ENCODE data around the gene GAL3ST2. TPM values are rescaled to one million over a fixed set of nuclear protein-coding genes. Genes with fewer than 3 reads are reported as not detected.

The GAL3ST2 gene
- polyA plus RNA-seq, 1 of the 3 experiments (the other 2 are of a cell fraction) = 0.15 TPM

- Histone ChIP-seq H3K4me3 (ENCODE audit: low read depth in 2 of 2, low read length in 1 of 2) (peak overlapping the region in 1 of 2 experiments; percentile 35; a peak in 2 of 4 replicates), H3K27me3 (ENCODE audit: insufficient read depth) (no peaks in the 10 kb centered on the region), H3K9ac (no peak overlapping the region), H3K4me2 (peak overlapping the region; percentile 57; the same call in 1 of the 2 replicates), H3K79me2 (ENCODE audit: insufficient read depth) (no peaks in the 10 kb centered on the region), H3K9me3 (no peaks in the 10 kb centered on the region), H3F3A (replicated peaks; ENCODE audit: insufficient read depth) (no peaks in the 10 kb centered on the region), H4K20me1 (ENCODE audit: insufficient read depth) (no peaks in the 10 kb centered on the region), H3K9me2 (no peaks in the 10 kb centered on the region), H2AFZ (ENCODE audit: low read depth) (peak overlapping the region; percentile 41; the same call in 1 of the 2 replicates), H3K27ac (ENCODE audit: low read depth in 2 of 2, low read length in 1 of 2) (no peak overlapping the region), H3K4me1 (ENCODE audit: control insufficient read depth in 1 of 2, insufficient read depth in 2 of 2, low read depth in 1 of 2, low read length in 1 of 2) (peaks cover 0 to 4% of the 10 kb centered on the region in 2 experiments; a peak in 1 of 4 replicates), H3K36me3 (replicated peaks in 1 of 2; ENCODE audit: control insufficient read depth in 1 of 2, insufficient read depth in 2 of 2, low read length in 1 of 2) (no peaks in the 10 kb centered on the region)
- WGBS (ENCODE audit: low lambda C conversion rate) = 35% methylated on average over 17 of the region's 65 CpGs
- POLR2A ChIA-PET = no interaction called here
- CTCF ChIA-PET = interaction anchor here (1.4 to 1.7 kb wide), 2 partner anchors 9 to 16 kb away, joined by 4 to 5 read pairs; no protein-coding TSS in a partner anchor
- TF ChIP-seq REST (IDR thresholded peaks at IDR 0.05; ENCODE audit: low read depth, low read length) (no peak), ZBTB33 (IDR thresholded peaks at IDR 0.05; ENCODE audit: borderline replicate concordance, low read depth) (no peak), SIN3A (IDR thresholded peaks at IDR 0.05; ENCODE audit: borderline replicate concordance, low read depth, low read length) (no peak), RAD21 (IDR thresholded peaks at IDR 0.05; ENCODE audit: low read length) (no peak), TCF12 (IDR thresholded peaks at IDR 0.05) (no peak), NRF1 (IDR thresholded peaks at IDR 0.05; ENCODE audit: low read depth, low read length) (no peak), CHD2 (IDR thresholded peaks at IDR 0.05; ENCODE audit: low read length, partially characterized antibody) (no peak)
- peak; percentile 87 for DNase-seq
Measured at GRCh38 chr2:241844066-241844728, 67.6 kb downstream of the GAL3ST2 start.

GRCh38 chr2:241844831-241845578 lies 68.4 kb downstream of the GAL3ST2 start:
- ChIA-PET CTCF (interaction anchor here (1.4 to 1.7 kb wide), 2 partner anchors 10 to 15 kb away, joined by 4 to 5 read pairs; no protein-coding TSS in a partner anchor), POLR2A (no interaction called here)
- Histone ChIP-seq H3K4me2 (no peak overlapping the region), H4K20me1 (ENCODE audit: insufficient read depth) (no peaks in the 10 kb centered on the region), H2AFZ (ENCODE audit: low read depth) (no peak overlapping the region), H3K27ac (ENCODE audit: low read depth in 2 of 2, low read length in 1 of 2) (no peak overlapping the region), H3F3A (replicated peaks; ENCODE audit: insufficient read depth) (no peaks in the 10 kb centered on the region), H3K9me2 (no peaks in the 10 kb centered on the region), H3K27me3 (ENCODE audit: insufficient read depth) (no peaks in the 10 kb centered on the region), H3K9ac (no peak overlapping the region), H3K9me3 (no peaks in the 10 kb centered on the region), H3K4me1 (ENCODE audit: control insufficient read depth in 1 of 2, insufficient read depth in 2 of 2, low read depth in 1 of 2, low read length in 1 of 2) (peaks cover 0 to 11% of the 10 kb centered on the region in 2 experiments; a peak in 1 of 4 replicates), H3K79me2 (ENCODE audit: insufficient read depth) (no peaks in the 10 kb centered on the region), H3K36me3 (replicated peaks in 1 of 2; ENCODE audit: control insufficient read depth in 1 of 2, insufficient read depth in 2 of 2, low read length in 1 of 2) (no peaks in the 10 kb centered on the region), H3K4me3 (ENCODE audit: low read depth in 2 of 2, low read length in 1 of 2) (no peak overlapping the region)
- TF ChIP-seq JUND (IDR thresholded peaks at IDR 0.05) (no peak), TEAD4 (IDR thresholded peaks at IDR 0.05; ENCODE audit: borderline replicate concordance, insufficient read depth) (no peak), GATA2 (CRISPR knock-in tag; IDR thresholded peaks at IDR 0.05) (no peak), SIN3A (IDR thresholded peaks at IDR 0.05; ENCODE audit: borderline replicate concordance, low read depth, low read length) (no peak)
- DNase-seq = no peak
- WGBS (ENCODE audit: low lambda C conversion rate) = 88% methylated on average over 20 of the region's 37 CpGs
